H9 (cell line): ENCODE data around the gene TBX19. TPM values are rescaled to one million over a fixed set of nuclear protein-coding genes. Genes with fewer than 3 reads are reported as not detected.

Experiments
- DNase-seq: peaks from one replicate; pipeline ENCODE4 v3.0.0-alpha.2; 2017
- H2AFZ ChIP-seq: one replicate; pipeline ENCODE4 v1.6.1; 2013; ENCODE audit warnings: mild to moderate bottlenecking, low read length, control low read depth, moderate library complexity
- H2AK5ac ChIP-seq: 2 replicates; pipeline ENCODE4 v1.6.1; 2013; ENCODE audit warnings: low read length, control low read depth, mixed read lengths; ENCODE audit not compliant: insufficient read length
- H2BK120ac ChIP-seq: one replicate; pipeline ENCODE4 v1.6.1; 2013; ENCODE audit warnings: low read depth, mild to moderate bottlenecking, low read length, control low read depth, inconsistent platforms; ENCODE audit not compliant: poor library complexity, severe bottlenecking
- H2BK12ac ChIP-seq: 2 replicates; pipeline ENCODE4 v1.6.1; 2013; ENCODE audit warnings: low read length, control low read depth, mixed read lengths, low read depth; ENCODE audit not compliant: insufficient read length
- H2BK15ac ChIP-seq: 2 replicates; pipeline ENCODE4 v1.6.1; 2013; ENCODE audit warnings: low read depth, low read length, control low read depth
- H2BK20ac ChIP-seq: one replicate; pipeline ENCODE4 v1.6.1; 2013; ENCODE audit warnings: low read depth, mild to moderate bottlenecking, low read length, control low read depth, inconsistent platforms; ENCODE audit not compliant: poor library complexity, severe bottlenecking
- H2BK5ac ChIP-seq: 2 replicates; pipeline ENCODE4 v1.6.1; 2013; ENCODE audit warnings: low read length, control low read depth, mixed read lengths; ENCODE audit not compliant: insufficient read length
- H3K14ac ChIP-seq: 2 replicates; pipeline ENCODE4 v1.6.1; 2013; ENCODE audit warnings: low read length, control low read depth; ENCODE audit not compliant: insufficient read depth
- H3K18ac ChIP-seq: 2 replicates; pipeline ENCODE4 v1.6.1; 2013; ENCODE audit warnings: low read depth, mild to moderate bottlenecking, mixed read lengths, low read length, control low read depth; ENCODE audit not compliant: insufficient read length
- H3K23ac ChIP-seq: 2 replicates; pipeline ENCODE4 v1.6.1; 2013; ENCODE audit warnings: low read length, control low read depth, mixed read lengths, low read depth; ENCODE audit not compliant: insufficient read length
- H3K23me2 ChIP-seq: 2 replicates; pipeline ENCODE4 v1.6.1; 2013; ENCODE audit warnings: low read depth, mild to moderate bottlenecking, mixed read lengths, low read length, control low read depth; ENCODE audit not compliant: insufficient read length, poor library complexity, severe bottlenecking
- H3K27ac ChIP-seq: 2 replicates; pipeline ENCODE4 v1.5.1; 2013; ENCODE audit warnings: low read length, control low read depth, mixed read lengths, low read depth; ENCODE audit not compliant: insufficient read length
- H3K27me3 ChIP-seq: 2 replicates; pipeline ENCODE4 v1.6.1; 2013; ENCODE audit warnings: low read length, control low read depth, inconsistent platforms; ENCODE audit not compliant: insufficient read depth
- H3K4ac ChIP-seq: 2 replicates; pipeline ENCODE4 v1.6.1; 2013; ENCODE audit warnings: low read depth, mild to moderate bottlenecking, control low read depth, inconsistent platforms, low read length, moderate library complexity
- H3K4me1 ChIP-seq: 2 replicates; pipeline ENCODE4 v1.6.1; 2013; ENCODE audit warnings: low read length, control low read depth, inconsistent platforms; ENCODE audit not compliant: insufficient read depth
- H3K4me2 ChIP-seq: 2 replicates; pipeline ENCODE4 v1.6.1; 2013; ENCODE audit warnings: low read length, control low read depth, mixed read lengths; ENCODE audit not compliant: insufficient read length, insufficient read depth
- H3K56ac ChIP-seq: 2 replicates; pipeline ENCODE4 v1.6.1; 2013; ENCODE audit warnings: low read depth, mild to moderate bottlenecking, mixed read lengths, low read length, control low read depth; ENCODE audit not compliant: insufficient read length
- H3K79me1 ChIP-seq: 2 replicates; pipeline ENCODE4 v1.6.1; 2013; ENCODE audit warnings: low read depth, mild to moderate bottlenecking, moderate library complexity, low read length, control low read depth, inconsistent platforms; ENCODE audit not compliant: insufficient read depth, poor library complexity, severe bottlenecking
- H3K79me2 ChIP-seq: 2 replicates; pipeline ENCODE4 v1.6.1; 2013; ENCODE audit warnings: low read length, control low read depth, inconsistent platforms; ENCODE audit not compliant: insufficient read depth
- H3K9ac ChIP-seq: 2 replicates; pipeline ENCODE4 v1.6.1; 2013; ENCODE audit warnings: low read length, control low read depth, mixed read lengths; ENCODE audit not compliant: insufficient read length; ENCODE audit errors: extremely low read depth
- H3K9me3 ChIP-seq: one replicate; pipeline ENCODE4 v1.6.1; 2013; ENCODE audit warnings: low read depth, low read length, inconsistent platforms; ENCODE audit not compliant: control insufficient read depth
- H3T11ph ChIP-seq: one replicate; pipeline ENCODE4 v1.6.1; 2013; ENCODE audit warnings: mild to moderate bottlenecking, low read length, control low read depth, inconsistent platforms
- H4K20me1 ChIP-seq: one replicate; pipeline ENCODE4 v1.6.1; 2013; ENCODE audit not compliant: control insufficient read depth, insufficient read length, insufficient read depth
- H4K5ac ChIP-seq: 2 replicates; pipeline ENCODE4 v1.6.1; 2013; ENCODE audit warnings: low read depth, mild to moderate bottlenecking, mixed read lengths, low read length, control low read depth; ENCODE audit not compliant: insufficient read length
- H4K8ac ChIP-seq: replicated peaks from 2 replicates; pipeline ENCODE4 v1.6.1; 2013; ENCODE audit warnings: low read length, control low read depth, mixed read lengths, low read depth; ENCODE audit not compliant: insufficient read length
- H4K91ac ChIP-seq: 2 replicates; pipeline ENCODE4 v1.6.1; 2013; ENCODE audit warnings: low read depth, mild to moderate bottlenecking, moderate library complexity, mixed read lengths, low read length, control low read depth; ENCODE audit not compliant: insufficient read length
- H3K27ac Mint-ChIP-seq, 3 experiments: 2 replicates in 2 of 3; 3 replicates in 1 of 3; pipeline ENCODE4 v1.8.0; 2020 to 2021; ENCODE audit warnings: mixed read lengths in 3 of 3, mild to moderate bottlenecking in 1 of 3, moderate library complexity in 1 of 3
- H3K27me3 Mint-ChIP-seq: 2 replicates; pipeline ENCODE4 v1.8.0; 2021; ENCODE audit warnings: low read depth, mild to moderate bottlenecking, moderate library complexity, mixed read lengths
- H3K36me3 Mint-ChIP-seq, 3 experiments: 2 replicates in 2 of 3; 3 replicates in 1 of 3; pipeline ENCODE4 v1.8.0; 2020 to 2021; ENCODE audit warnings: low read depth in 3 of 3, mixed read lengths in 3 of 3; ENCODE audit not compliant: insufficient read depth in 1 of 3
- H3K4me1 Mint-ChIP-seq, 2 experiments: 2 replicates each; pipeline ENCODE4 v1.8.0; 2020; ENCODE audit warnings: mixed read lengths in 2 of 2
- H3K4me3 Mint-ChIP-seq, 2 experiments: 2 replicates in 1 of 2; 3 replicates in 1 of 2; pipeline ENCODE4 v1.8.0; 2020 to 2021; ENCODE audit warnings: mild to moderate bottlenecking in 2 of 2, mixed read lengths in 2 of 2, moderate library complexity in 1 of 2
- H3K9me3 Mint-ChIP-seq, 2 experiments: 2 replicates in 1 of 2; 3 replicates in 1 of 2; pipeline ENCODE4 v1.8.0; 2020; ENCODE audit warnings: mild to moderate bottlenecking in 2 of 2, mixed read lengths in 2 of 2, moderate library complexity in 1 of 2
- WGBS: extraction: QIAGEN DNeasy Blood & Tissue Kit; methylation state at CpG from one replicate; pipeline ENCODE4 v1.1.7; 2013; ENCODE audit warnings: missing lambda C conversion rate, low lambda C conversion rate, mixed read lengths; ENCODE audit not compliant: insufficient read length; ENCODE audit errors: extremely low coverage; 5-methylcytosine and 5-hydroxymethylcytosine counted together
- total RNA-seq: library from RNA; stranded (reverse); gene quantifications from 2 replicates; pipeline ENCODE4 v1.2.1, GENCODE V29; 2021
- TF ChIP-seq, protein P1 (sequence below): fragments of 200-600 bp; sonication (generic); conservative IDR thresholded peaks from 3 replicates; pipeline ENCODE4 v1.8.0; 2021; ENCODE audit warnings: antibody characterized with exemption, mild to moderate bottlenecking

The TBX19 gene
- total RNA-seq, 1 experiment from 2014 or later = 0.48 TPM

DNA sequence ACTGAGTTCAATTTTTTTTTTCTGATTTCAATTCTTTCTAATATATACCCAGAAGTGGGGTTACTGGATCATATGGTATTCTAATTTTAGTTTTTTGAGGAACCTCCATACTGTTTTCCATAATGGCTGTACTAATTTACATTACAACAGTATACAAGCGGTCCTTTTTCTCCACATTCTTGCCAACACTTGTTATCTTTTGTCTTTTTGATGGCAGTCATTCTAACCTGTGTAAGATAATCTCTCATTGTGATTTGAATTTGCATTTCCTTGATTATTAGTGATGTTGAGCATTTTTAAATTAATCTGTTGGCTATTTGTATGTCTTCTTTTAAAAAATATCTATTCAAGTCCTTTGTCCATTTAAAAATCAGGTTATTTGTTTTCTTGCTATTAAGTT lies 21.1 kb upstream of the TBX19 start:
- Mint-ChIP-seq H3K36me3 (peaks cover 42 to 62% (median 48%) of the 10 kb centered on the region in 3 experiments), H3K27me3 (no peaks in the 10 kb centered on the region), H3K4me1 (peaks cover 24 to 28% of the 10 kb centered on the region in 2 experiments), H3K27ac (no peak overlapping the region), H3K9me3 (peaks cover 46 to 49% of the 10 kb centered on the region in 2 experiments), H3K4me3 (no peak overlapping the region)
- Histone ChIP-seq H4K5ac (no peak overlapping the region), H2AK5ac (no peak overlapping the region), H2BK15ac (no peak overlapping the region), H4K8ac (no peak overlapping the region), H3K9ac (no peak overlapping the region), H2BK20ac (no peak overlapping the region), H3K27me3 (no peaks in the 10 kb centered on the region), H2BK5ac (no peak overlapping the region), H3K4ac (no peak overlapping the region), H3K4me2 (no peak overlapping the region), H2AFZ (no peak overlapping the region), H2BK12ac (no peak overlapping the region), H3K27ac (no peak overlapping the region), H2BK120ac (no peak overlapping the region), H3K23me2 (no peaks in the 10 kb centered on the region), H3T11ph (no peak overlapping the region), H3K56ac (no peak overlapping the region), H3K9me3 (peaks cover 6% of the 10 kb centered on the region), H4K20me1 (no peaks in the 10 kb centered on the region), H4K91ac (no peak overlapping the region), H3K79me2 (0 out of 2 replicates have a peak, but pooled peaks cover 2% of the 10 kb centered on the region), H3K4me1 (peaks cover 7% of the 10 kb centered on the region), H3K14ac (no peak overlapping the region), H3K23ac (no peak overlapping the region), H3K79me1 (no peaks in the 10 kb centered on the region), H3K18ac (no peak overlapping the region)
- no peak for DNase-seq
- TF ChIP-seq, protein P1, sequence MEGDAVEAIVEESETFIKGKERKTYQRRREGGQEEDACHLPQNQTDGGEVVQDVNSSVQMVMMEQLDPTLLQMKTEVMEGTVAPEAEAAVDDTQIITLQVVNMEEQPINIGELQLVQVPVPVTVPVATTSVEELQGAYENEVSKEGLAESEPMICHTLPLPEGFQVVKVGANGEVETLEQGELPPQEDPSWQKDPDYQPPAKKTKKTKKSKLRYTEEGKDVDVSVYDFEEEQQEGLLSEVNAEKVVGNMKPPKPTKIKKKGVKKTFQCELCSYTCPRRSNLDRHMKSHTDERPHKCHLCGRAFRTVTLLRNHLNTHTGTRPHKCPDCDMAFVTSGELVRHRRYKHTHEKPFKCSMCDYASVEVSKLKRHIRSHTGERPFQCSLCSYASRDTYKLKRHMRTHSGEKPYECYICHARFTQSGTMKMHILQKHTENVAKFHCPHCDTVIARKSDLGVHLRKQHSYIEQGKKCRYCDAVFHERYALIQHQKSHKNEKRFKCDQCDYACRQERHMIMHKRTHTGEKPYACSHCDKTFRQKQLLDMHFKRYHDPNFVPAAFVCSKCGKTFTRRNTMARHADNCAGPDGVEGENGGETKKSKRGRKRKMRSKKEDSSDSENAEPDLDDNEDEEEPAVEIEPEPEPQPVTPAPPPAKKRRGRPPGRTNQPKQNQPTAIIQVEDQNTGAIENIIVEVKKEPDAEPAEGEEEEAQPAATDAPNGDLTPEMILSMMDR = no peak
- no CpG with 5 or more reads among the region's 1 CpG for WGBS
